Measurements from ENCODE around the gene OVCA2.

Gene OVCA2

GRCh38 chr17:2028234-2028614 is 13.6 kb upstream of the OVCA2 start:
- in situ Hi-C loops (cut with HindIII; ENCODE audit: low pct_ligation_motif_present, low pct_unique_long_range_greater_than_20kb, low sequenced_read_pairs), result loop anchor here (25.0 kb wide), 1 partner anchor 141 kb away; no protein-coding TSS in a partner anchor
- DNase-seq, result no peak

DNA sequence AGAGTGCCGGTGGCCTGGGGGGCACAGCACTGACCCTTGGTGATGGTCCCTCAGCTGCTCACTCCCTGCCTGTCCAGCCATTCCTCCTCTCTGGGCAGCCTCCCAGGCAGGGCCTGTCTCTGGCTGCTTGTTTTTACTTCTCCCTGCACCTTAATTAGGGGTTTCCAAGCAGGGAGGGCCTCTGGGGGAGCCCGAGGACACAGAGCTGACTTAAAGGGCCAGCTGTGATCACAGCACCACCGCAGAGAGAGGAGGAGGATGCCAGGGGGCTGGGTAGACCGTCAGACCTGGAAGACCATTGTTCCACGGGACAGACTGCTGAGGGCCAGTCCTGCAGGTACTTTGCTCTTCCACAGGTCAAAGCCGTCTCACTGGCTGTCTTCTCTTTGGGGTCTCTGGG is 13.1 kb upstream of the OVCA2 start:
- in situ Hi-C loops (cut with HindIII; ENCODE audit: low pct_ligation_motif_present, low pct_unique_long_range_greater_than_20kb, low sequenced_read_pairs), result loop anchor here (25.0 kb wide), 1 partner anchor 141 kb away; no protein-coding TSS in a partner anchor
- DNase-seq, result no peak

DNA sequence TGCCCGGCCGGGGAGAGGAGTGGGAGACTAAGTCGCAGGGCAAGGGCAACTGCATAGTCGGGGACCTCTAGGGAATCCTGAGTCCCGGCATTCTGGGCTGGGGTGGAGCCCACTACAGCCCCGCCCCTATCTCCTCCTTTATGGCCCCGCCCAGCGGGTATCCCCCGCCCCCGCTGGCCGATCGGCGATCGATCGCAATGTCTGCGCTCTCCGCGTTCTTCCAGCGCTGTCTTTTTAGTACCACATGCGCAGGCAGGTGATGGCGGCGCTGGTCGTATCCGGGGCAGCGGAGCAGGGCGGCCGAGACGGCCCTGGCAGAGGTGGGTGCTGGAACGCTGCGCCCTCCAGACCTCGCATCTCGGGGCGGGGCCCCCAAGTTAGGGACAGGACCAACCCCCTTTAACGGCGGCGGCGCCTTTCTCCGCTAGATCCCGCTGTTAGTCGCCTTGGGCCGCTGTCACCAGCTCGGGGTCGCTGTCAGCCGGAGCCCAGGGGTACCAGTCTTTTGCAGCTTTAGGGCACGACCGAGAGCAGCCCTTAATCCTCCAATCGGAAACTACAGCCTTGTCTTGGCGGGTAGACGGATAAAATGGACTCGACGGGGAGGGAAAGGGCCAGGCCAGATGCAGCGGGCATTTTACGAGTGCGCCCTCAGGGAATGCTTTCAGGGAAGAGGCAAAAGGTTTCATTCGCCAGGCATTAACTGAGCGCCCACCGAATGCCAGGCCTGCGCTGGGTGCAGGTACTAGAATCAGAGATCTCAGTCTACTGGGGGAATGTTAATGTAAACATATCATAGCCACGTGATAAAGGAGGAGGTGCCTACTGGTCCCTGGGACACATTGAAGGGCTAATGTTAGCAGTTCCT is 11.7 kb upstream of the OVCA2 start, which contains the start of gene DPH1:
Gene DPH1, plus strand, starts transcription at position 243 of the 868 bp plus-strand sequence. Its CDS starts 17 bp downstream, at position 260.
- in situ Hi-C loops (cut with HindIII; ENCODE audit: low pct_ligation_motif_present, low pct_unique_long_range_greater_than_20kb, low sequenced_read_pairs), result loop anchor here (25.0 kb wide), 1 partner anchor 143 kb away; no protein-coding TSS in a partner anchor
- peak; percentile 90 for DNase-seq

- DNase-seq, result no peak
- in situ Hi-C loops (cut with HindIII; ENCODE audit: low pct_ligation_motif_present, low pct_unique_long_range_greater_than_20kb, low sequenced_read_pairs), result loop anchor here (25.0 kb wide), 1 partner anchor 143 kb away; no protein-coding TSS in a partner anchor
Measured at GRCh38 chr17:2030779-2031163, 11.1 kb upstream of the OVCA2 start.

- in situ Hi-C loops (cut with HindIII; ENCODE audit: low pct_ligation_motif_present, low pct_unique_long_range_greater_than_20kb, low sequenced_read_pairs), result loop anchor here (25.0 kb wide), 1 partner anchor 146 kb away; no protein-coding TSS in a partner anchor
- DNase-seq, result no peak
Measured at GRCh38 chr17:2033153-2033552, 8.7 kb upstream of the OVCA2 start.

- peak; percentile 46 for DNase-seq
- in situ Hi-C loops (cut with HindIII; ENCODE audit: low pct_ligation_motif_present, low pct_unique_long_range_greater_than_20kb, low sequenced_read_pairs), result loop anchor here (25.0 kb wide), 1 partner anchor 147 kb away; no protein-coding TSS in a partner anchor
Measured at GRCh38 chr17:2034157-2034556, 7.7 kb upstream of the OVCA2 start.

DNA sequence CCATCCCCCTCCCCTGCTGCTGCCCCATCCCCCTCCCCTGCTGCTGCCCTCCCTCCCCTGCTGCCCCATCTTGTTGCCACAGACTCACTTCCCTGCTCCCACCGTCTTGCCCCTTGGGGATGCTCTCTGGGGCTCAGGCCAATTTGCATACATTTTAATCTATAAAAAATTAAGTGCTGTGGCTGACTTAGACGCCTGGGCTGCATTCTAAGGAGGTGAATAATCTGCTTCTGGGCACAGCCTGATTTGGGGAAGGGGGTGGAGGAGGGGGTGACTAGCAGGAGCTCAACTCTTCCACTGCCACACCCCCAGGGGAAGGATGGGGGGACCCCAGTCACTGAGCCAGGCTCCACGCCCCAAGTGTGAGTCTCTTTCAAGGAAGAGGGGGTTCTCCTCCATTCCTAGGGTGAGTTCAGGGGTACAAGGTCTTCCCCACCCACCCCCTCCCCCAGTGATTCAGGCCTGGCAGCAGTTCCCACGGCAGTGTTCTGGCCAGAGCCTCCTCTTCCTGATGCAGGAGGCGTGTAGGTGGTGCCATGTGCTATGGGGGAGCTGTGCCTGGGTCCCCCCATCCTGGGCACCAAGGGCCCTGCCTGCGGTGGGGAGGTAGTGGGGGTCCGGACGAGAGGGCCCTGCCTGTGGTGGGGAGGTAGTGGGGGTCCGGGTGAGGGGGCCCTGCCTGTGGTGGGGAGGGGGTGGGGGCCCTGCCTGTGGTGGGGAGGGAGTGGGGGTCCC is 6.8 kb upstream of the OVCA2 start:
- DNase-seq, result no peak
- in situ Hi-C loops (cut with HindIII; ENCODE audit: low pct_ligation_motif_present, low pct_unique_long_range_greater_than_20kb, low sequenced_read_pairs), result loop anchor here (25.0 kb wide), 1 partner anchor 148 kb away; no protein-coding TSS in a partner anchor

GRCh38 chr17:2035541-2036488 is 6.0 kb upstream of the OVCA2 start:
- in situ Hi-C loops (cut with HindIII; ENCODE audit: low pct_ligation_motif_present, low pct_unique_long_range_greater_than_20kb, low sequenced_read_pairs), result loop anchor here (25.0 kb wide), 1 partner anchor 149 kb away; no protein-coding TSS in a partner anchor
- DNase-seq, result no peak

GRCh38 chr17:2037155-2037554 is 4.7 kb upstream of the OVCA2 start:
- in situ Hi-C loops (cut with HindIII; ENCODE audit: low pct_ligation_motif_present, low pct_unique_long_range_greater_than_20kb, low sequenced_read_pairs), result loop anchor here (25.0 kb wide), 1 partner anchor 150 kb away; no protein-coding TSS in a partner anchor
- DNase-seq, result no peak

DNA sequence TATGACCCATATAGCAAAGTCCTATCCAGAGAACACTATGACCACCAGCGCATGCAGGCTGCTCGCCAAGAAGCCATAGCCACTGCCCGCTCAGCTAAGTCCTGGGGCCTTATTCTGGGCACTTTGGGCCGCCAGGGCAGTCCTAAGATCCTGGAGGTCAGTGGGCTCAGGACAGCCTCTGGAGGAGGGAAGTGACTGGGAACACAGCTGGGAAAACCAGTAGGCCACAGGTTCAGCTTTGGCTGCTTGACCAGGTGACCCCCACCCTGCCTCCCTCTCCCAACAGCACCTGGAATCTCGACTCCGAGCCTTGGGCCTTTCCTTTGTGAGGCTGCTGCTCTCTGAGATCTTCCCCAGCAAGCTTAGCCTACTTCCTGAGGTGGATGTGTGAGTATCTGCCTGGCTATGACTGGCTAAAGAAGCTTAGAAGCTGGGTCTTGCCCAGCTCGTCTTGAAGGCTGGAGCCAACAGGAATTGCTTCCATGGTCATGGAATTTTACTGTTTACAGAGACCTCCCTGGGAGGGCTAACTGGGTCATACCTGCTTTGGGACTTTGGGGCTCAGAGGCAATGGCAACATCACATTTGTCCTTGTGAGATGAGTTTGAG is 1.5 kb upstream of the OVCA2 start:
- DNase-seq, result no peak
- in situ Hi-C loops (cut with HindIII; ENCODE audit: low pct_ligation_motif_present, low pct_unique_long_range_greater_than_20kb, low sequenced_read_pairs), result loop anchor here (25.0 kb wide), 1 partner anchor 153 kb away; no protein-coding TSS in a partner anchor

- DNase-seq, result no peak
- in situ Hi-C loops (cut with HindIII; ENCODE audit: low pct_ligation_motif_present, low pct_unique_long_range_greater_than_20kb, low sequenced_read_pairs), result loop anchor here (25.0 kb wide), 1 partner anchor 154 kb away; no protein-coding TSS in a partner anchor
Measured at GRCh38 chr17:2040942-2041560, 771 bp upstream of the OVCA2 start.

- DNase-seq, result peak; percentile 65
- in situ Hi-C loops (cut with HindIII; ENCODE audit: low pct_ligation_motif_present, low pct_unique_long_range_greater_than_20kb, low sequenced_read_pairs), result loop anchor here (25.0 kb wide), 1 partner anchor 155 kb away; no protein-coding TSS in a partner anchor
Measured at GRCh38 chr17:2042390-2042847, 597 bp downstream of the OVCA2 start.

GRCh38 chr17:2042933-2043332 is 1.1 kb downstream of the OVCA2 start:
- in situ Hi-C loops (cut with HindIII; ENCODE audit: low pct_ligation_motif_present, low pct_unique_long_range_greater_than_20kb, low sequenced_read_pairs), result loop anchor here (25.0 kb wide), 1 partner anchor 156 kb away; no protein-coding TSS in a partner anchor
- no peak for DNase-seq

GRCh38 chr17:2043785-2044184 is 2.0 kb downstream of the OVCA2 start:
- in situ Hi-C loops (cut with HindIII; ENCODE audit: low pct_ligation_motif_present, low pct_unique_long_range_greater_than_20kb, low sequenced_read_pairs), result loop anchor here (25.0 kb wide), 1 partner anchor 156 kb away; no protein-coding TSS in a partner anchor
- peak; percentile 62 for DNase-seq

GRCh38 chr17:2044263-2044894 is 2.6 kb downstream of the OVCA2 start:
- no peak for DNase-seq
- in situ Hi-C loops (cut with HindIII; ENCODE audit: low pct_ligation_motif_present, low pct_unique_long_range_greater_than_20kb, low sequenced_read_pairs), result loop anchor here (25.0 kb wide), 1 partner anchor 157 kb away; no protein-coding TSS in a partner anchor

GRCh38 chr17:2047590-2047989 is 5.8 kb downstream of the OVCA2 start:
- no peak for DNase-seq
- in situ Hi-C loops (cut with HindIII; ENCODE audit: low pct_ligation_motif_present, low pct_unique_long_range_greater_than_20kb, low sequenced_read_pairs), result loop anchor here (25.0 kb wide), 1 partner anchor 160 kb away; no protein-coding TSS in a partner anchor
